BJ (cell line): ENCODE measurements around the gene SERPINA1. TPM values are rescaled to one million over a fixed set of nuclear protein-coding genes. Genes with fewer than 3 reads are reported as not detected.

Source experiments
- CTCF ChIA-PET: fragments of 350-600 bp; formaldehyde crosslinking; extraction: SDS; loops from one replicate; lab custom pipeline; 2021; ENCODE audit warnings: antibody characterized with exemption, inconsistent platforms; lab: Yijun Ruan, JAX
- POLR2A ChIA-PET: fragments of 300-600 bp; sonication (Branson Sonifier 250); formaldehyde crosslinking; extraction: SDS; loops from one replicate; lab custom pipeline; 2021; ENCODE audit warnings: antibody characterized with exemption; lab: Charles Lee
- DNase-seq: peaks from one replicate; pipeline ENCODE4 v3.0.0-alpha.2; 2011; ENCODE audit warnings: low read depth
- H3K27me3 ChIP-seq: 2 replicates; pipeline ENCODE4 v1.6.0; 2011; ENCODE audit warnings: low read length; ENCODE audit not compliant: control insufficient read depth, insufficient read depth
- H3K36me3 ChIP-seq: 2 replicates; pipeline ENCODE4 v1.5.1; 2011; ENCODE audit warnings: low read length; ENCODE audit not compliant: control insufficient read depth, insufficient read depth
- H3K4me3 ChIP-seq: 2 replicates; pipeline ENCODE4 v1.5.1; 2011; ENCODE audit warnings: low read depth, mild to moderate bottlenecking, control low read depth, low read length
- polyA plus RNA-seq: library from polyadenylated mRNA; depleted of rRNA; stranded (reverse); fragments of >200 nt; gene quantifications from 2 replicates; pipeline ENCODE4 v1.2.3, GENCODE V29; 2011
- TF ChIP-seq, protein P1 (sequence below): IDR thresholded peaks from 2 replicates; pipeline ENCODE4 v1.5.1; 2011; ENCODE audit warnings: low read depth, mild to moderate bottlenecking, control low read depth, inconsistent platforms, low read length, moderate library complexity; ENCODE audit not compliant: insufficient read depth

Gene SERPINA1
- polyA plus RNA-seq, 1 experiment: 0.40 TPM

DNA sequence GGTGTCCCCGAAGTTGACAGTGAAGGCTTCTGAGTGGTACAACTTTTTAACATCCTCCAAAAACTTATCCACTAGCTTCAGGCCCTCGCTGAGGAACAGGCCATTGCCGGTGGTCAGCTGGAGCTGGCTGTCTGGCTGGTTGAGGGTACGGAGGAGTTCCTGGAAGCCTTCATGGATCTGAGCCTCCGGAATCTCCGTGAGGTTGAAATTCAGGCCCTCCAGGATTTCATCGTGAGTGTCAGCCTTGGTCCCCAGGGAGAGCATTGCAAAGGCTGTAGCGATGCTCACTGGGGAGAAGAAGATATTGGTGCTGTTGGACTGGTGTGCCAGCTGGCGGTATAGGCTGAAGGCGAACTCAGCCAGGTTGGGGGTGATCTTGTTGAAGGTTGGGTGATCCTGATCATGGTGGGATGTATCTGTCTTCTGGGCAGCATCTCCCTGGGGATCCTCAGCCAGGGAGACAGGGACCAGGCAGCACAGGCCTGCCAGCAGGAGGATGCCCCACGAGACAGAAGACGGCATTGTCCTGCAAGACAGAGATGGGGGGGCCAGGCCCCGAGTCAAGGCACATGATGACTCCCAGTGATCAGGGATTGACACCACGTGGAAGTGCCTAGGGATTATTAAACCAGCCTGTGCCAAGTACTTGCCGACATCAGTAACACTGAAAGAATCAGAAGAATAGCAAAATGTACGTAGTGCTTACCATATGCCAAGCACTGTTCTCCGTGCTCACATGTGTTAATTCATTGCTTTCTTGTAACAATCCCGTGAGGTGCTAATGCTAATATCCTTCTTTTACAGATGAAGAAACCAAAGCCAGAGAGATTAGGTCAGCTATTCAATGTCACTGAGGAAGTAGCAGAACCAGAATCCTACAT lies 5.4 kb downstream of the SERPINA1 start:
- no peak for DNase-seq
- Histone ChIP-seq H3K4me3 (no peak overlapping the region), H3K36me3 (no peaks in the 10 kb centered on the region), H3K27me3 (0 out of 2 replicates have a peak, but pooled peaks cover 1% of the 10 kb centered on the region)
- ChIA-PET POLR2A (no interaction called here), CTCF (interaction anchor here (1.0 kb wide), 1 partner anchor 12 kb away, joined by 3 read pairs; no protein-coding TSS in a partner anchor)
- TF ChIP-seq, protein P1, sequence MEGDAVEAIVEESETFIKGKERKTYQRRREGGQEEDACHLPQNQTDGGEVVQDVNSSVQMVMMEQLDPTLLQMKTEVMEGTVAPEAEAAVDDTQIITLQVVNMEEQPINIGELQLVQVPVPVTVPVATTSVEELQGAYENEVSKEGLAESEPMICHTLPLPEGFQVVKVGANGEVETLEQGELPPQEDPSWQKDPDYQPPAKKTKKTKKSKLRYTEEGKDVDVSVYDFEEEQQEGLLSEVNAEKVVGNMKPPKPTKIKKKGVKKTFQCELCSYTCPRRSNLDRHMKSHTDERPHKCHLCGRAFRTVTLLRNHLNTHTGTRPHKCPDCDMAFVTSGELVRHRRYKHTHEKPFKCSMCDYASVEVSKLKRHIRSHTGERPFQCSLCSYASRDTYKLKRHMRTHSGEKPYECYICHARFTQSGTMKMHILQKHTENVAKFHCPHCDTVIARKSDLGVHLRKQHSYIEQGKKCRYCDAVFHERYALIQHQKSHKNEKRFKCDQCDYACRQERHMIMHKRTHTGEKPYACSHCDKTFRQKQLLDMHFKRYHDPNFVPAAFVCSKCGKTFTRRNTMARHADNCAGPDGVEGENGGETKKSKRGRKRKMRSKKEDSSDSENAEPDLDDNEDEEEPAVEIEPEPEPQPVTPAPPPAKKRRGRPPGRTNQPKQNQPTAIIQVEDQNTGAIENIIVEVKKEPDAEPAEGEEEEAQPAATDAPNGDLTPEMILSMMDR: no peak

DNA sequence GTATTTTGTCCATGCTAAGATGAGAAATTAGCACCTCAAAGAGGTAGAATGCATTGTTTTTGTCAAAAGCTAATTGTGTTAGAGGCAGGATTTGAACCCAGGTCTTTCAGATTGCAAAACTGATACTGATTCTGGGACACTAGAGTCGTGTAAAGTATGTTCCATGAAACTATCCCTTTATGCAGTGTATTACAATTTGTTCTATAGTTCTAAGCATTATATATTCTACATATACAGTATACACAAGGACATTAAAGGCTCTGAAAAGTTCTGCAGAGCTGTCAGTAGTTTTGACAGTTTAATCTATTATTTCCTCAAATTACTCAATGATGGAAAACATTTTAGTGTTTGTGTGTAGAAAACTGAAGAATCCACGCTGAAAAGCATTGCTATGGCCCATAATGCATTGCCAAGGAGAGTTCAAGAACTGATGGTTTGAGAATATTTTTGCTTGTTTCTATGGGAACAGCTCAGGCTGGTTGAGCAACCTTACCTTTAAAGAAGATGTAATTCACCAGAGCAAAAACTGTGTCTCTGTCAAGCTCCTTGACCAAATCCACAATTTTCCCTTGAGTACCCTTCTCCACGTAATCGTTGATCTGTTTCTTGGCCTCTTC lies 6.2 kb downstream of the SERPINA1 start:
- ChIA-PET CTCF (interaction anchor here (1.0 to 1.4 kb wide), 2 partner anchors 10 to 11 kb away, joined by 3 to 6 read pairs; no protein-coding TSS in a partner anchor), POLR2A (no interaction called here)
- DNase-seq: no peak
- Histone ChIP-seq H3K27me3 (0 out of 2 replicates have a peak, but pooled peaks cover 1% of the 10 kb centered on the region), H3K36me3 (no peaks in the 10 kb centered on the region), H3K4me3 (no peak overlapping the region)
- TF ChIP-seq, protein P1: no peak

DNA sequence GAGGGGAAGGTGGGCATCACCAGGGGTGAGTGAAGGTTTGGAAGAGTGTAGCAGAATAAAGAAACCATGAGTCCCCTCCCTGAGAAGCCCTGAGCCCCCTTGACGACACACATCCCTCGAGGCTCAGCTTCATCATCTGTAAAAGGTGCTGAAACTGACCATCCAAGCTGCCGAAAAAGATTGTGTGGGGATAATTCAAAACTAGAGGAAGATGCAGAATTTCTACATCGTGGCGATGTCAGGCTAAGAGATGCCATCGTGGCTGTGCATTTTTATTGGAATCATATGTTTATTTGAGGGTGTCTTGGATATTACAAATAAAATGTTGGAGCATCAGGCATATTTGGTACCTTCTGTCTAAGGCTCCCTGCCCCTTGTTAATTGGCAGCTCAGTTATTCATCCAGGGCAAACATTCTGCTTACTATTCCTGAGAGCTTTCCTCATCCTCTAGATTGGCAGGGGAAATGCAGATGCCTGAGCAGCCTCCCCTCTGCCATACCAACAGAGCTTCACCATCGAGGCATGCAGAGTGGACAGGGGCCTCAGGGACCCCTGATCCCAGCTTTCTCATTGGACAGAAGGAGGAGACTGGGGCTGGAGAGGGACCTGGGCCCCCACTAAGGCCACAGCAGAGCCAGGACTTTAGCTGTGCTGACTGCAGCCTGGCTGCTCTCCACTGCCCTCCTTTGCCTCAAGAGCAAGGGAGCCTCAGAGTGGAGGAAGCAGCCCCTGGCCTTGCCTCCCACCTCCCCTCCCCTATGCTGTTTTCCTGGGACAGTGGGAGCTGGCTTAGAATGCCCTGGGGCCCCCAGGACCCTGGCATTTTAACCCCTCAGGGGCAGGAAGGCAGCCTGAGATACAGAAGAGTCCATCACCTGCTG lies 7.0 kb downstream of the SERPINA1 start:
- ChIA-PET POLR2A (no interaction called here), CTCF (interaction anchor here (1.4 kb wide), 1 partner anchor 11 kb away, joined by 6 read pairs; no protein-coding TSS in a partner anchor)
- Histone ChIP-seq H3K4me3 (no peak overlapping the region), H3K27me3 (0 out of 2 replicates have a peak, but pooled peaks cover 1% of the 10 kb centered on the region), H3K36me3 (no peaks in the 10 kb centered on the region)
- DNase-seq: no peak
- TF ChIP-seq, protein P1: no peak

DNA sequence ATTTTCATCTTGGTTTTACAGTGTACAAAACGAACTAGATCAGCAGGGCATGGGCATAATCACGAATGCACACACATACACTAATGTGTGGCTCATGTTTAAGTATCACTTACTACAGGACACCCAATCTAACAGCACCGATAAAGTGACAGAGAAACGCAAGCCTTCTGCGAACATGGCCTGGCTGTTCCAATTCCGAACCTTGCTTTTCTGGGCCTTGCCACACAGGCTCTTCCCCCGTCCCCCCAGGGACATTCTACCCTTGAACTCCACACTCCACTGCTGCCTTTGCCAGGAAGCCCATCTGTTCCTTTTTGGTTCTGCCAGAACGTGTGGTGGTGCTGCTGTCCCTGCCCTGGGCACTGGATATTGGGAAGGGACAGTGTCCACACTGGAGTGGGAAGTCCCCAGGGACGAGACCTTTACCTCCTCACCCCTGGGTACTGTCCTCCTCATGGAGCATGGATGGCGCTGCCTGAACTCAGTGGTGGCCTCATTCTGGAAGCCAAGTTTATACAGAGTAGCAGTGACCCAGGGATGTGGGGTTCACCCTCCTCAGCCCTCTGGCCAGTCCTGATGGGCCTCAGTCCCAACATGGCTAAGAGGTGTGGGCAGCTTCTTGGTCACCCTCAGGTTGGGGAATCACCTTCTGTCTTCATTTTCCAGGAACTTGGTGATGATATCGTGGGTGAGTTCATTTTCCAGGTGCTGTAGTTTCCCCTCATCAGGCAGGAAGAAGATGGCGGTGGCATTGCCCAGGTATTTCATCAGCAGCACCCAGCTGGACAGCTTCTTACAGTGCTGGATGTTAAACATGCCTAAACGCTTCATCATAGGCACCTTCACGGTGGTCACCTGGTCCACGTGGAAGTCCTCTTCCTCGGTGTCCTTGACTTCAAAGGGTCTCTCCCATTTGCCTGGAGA lies 7.9 kb downstream of the SERPINA1 start:
- TF ChIP-seq, protein P1: no peak
- Histone ChIP-seq H3K4me3 (no peak overlapping the region), H3K27me3 (0 out of 2 replicates have a peak, but pooled peaks cover 1% of the 10 kb centered on the region), H3K36me3 (no peaks in the 10 kb centered on the region)
- CTCF ChIA-PET: no interaction called here
- POLR2A ChIA-PET: no interaction called here
- no peak for DNase-seq
